ENCODE results near the gene SLC10A7. TPM values are rescaled to one million over a fixed set of nuclear protein-coding genes. Genes with fewer than 3 reads are reported as not detected.

Gene SLC10A7
- total and polyA plus RNA-seq, 2 of the 13 experiments (the other 11 are each of a cell fraction or from before 2014, with no cell fraction given) = 18.5 to 18.8 TPM

- TF ChIP-seq JUND (CRISPR knock-in tag; IDR thresholded peaks at IDR 0.05) (no peak), SALL2 (CRISPR knock-in tag; IDR thresholded peaks at IDR 0.05) (no peak), ZNF432 (CRISPR knock-in tag; IDR thresholded peaks at IDR 0.05; ENCODE audit: borderline replicate concordance) (no peak)
Measured at GRCh38 chr4:146428298-146428697, 93.4 kb downstream of the SLC10A7 start (continued).

GRCh38 chr4:146417822-146418221 is 103.9 kb downstream of the SLC10A7 start:
- DNase-seq (ENCODE audit: low spot score) = no peak
- WGBS (ENCODE audit: low lambda C conversion rate) = 89% methylated on average over 2 of the region's 2 CpGs
- POLR2A ChIA-PET = no interaction called here
- no peaks in the 10 kb centered on the region for H3K79me2 ChIP-seq (ENCODE audit: insufficient read depth, low read length)
- no peak overlapping the region for H3K27ac ChIP-seq (ENCODE audit: extremely low read length, insufficient read depth, low read length)
- no peak for ATAC-seq
- FAIRE-seq = no peak
- no peaks in the 10 kb centered on the region for H3K36me3 ChIP-seq (replicated peaks in 1 of 2; ENCODE audit: control insufficient read depth in 1 of 2, insufficient read depth in 2 of 2, low read length in 2 of 2)
- H3K9me3 ChIP-seq (ENCODE audit: low read length) = no peaks in the 10 kb centered on the region
- in situ Hi-C loops (cut with HindIII; ENCODE audit: extremely low pct_ligation_motif_present, low pct_unique_long_range_greater_than_20kb) = no loop called here
- no peak overlapping the region for H2AFZ ChIP-seq (ENCODE audit: low read length)
- H3K27me3 ChIP-seq (ENCODE audit: control insufficient read depth in 1 of 2, insufficient read depth in 2 of 2, low read length in 2 of 2) = no peaks in the 10 kb centered on the region
- no peak overlapping the region for H3K4me2 ChIP-seq (ENCODE audit: low read depth, low read length)
- H4K20me1 ChIP-seq (ENCODE audit: insufficient read depth, low read length) = no peaks in the 10 kb centered on the region
- H3K9ac ChIP-seq (ENCODE audit: insufficient read depth, low read depth, low read length) = no peak overlapping the region
- H3K4me1 ChIP-seq (ENCODE audit: insufficient read depth, low read length) = no peaks in the 10 kb centered on the region
- CTCF ChIA-PET (ENCODE audit: low intra/inter-chr PET ratio, low total read pairs) = no interaction called here
- TF ChIP-seq IKZF4 (CRISPR knock-in tag; IDR thresholded peaks at IDR 0.05; ENCODE audit: borderline replicate concordance, low read depth, not compliant biosample characterization) (no peak), CREB1 (IDR thresholded peaks at IDR 0.05) (peak; percentile 83), CREB1 (CRISPR knock-in tag; IDR thresholded peaks at IDR 0.05) (no peak)
- intact Hi-C loops (cut with micrococcal nuclease; ENCODE audit: unreplicated experiment) = no loop called here
- no peak overlapping the region for H3K4me3 ChIP-seq (replicated peaks in 1 of 3; ENCODE audit: insufficient read depth in 1 of 3, low read depth in 2 of 3, low read length in 3 of 3)
- no TSS peak for BruUV-seq (replicated peaks)

GRCh38 chr4:146415829-146416228 is 105.9 kb downstream of the SLC10A7 start:
- ATAC-seq (no peak), FAIRE-seq (no peak), DNase-seq (ENCODE audit: low spot score) (no peak)
- Histone ChIP-seq H3K4me2 (ENCODE audit: low read depth, low read length) (no peak overlapping the region), H4K20me1 (ENCODE audit: insufficient read depth, low read length) (no peaks in the 10 kb centered on the region), H3K4me1 (ENCODE audit: insufficient read depth, low read length) (no peaks in the 10 kb centered on the region), H3K27ac (ENCODE audit: extremely low read length, insufficient read depth, low read length) (no peak overlapping the region), H3K27me3 (ENCODE audit: control insufficient read depth in 1 of 2, insufficient read depth in 2 of 2, low read length in 2 of 2) (no peaks in the 10 kb centered on the region), H3K9me3 (ENCODE audit: low read length) (no peaks in the 10 kb centered on the region), H3K4me3 (replicated peaks in 1 of 3; ENCODE audit: insufficient read depth in 1 of 3, low read depth in 2 of 3, low read length in 3 of 3) (no peak overlapping the region), H3K36me3 (replicated peaks in 1 of 2; ENCODE audit: control insufficient read depth in 1 of 2, insufficient read depth in 2 of 2, low read length in 2 of 2) (no peaks in the 10 kb centered on the region), H3K79me2 (ENCODE audit: insufficient read depth, low read length) (no peaks in the 10 kb centered on the region), H2AFZ (ENCODE audit: low read length) (no peak overlapping the region), H3K9ac (ENCODE audit: insufficient read depth, low read depth, low read length) (no peak overlapping the region)
- in situ Hi-C loops (cut with HindIII; ENCODE audit: extremely low pct_ligation_motif_present, low pct_unique_long_range_greater_than_20kb) = no loop called here
- TF ChIP-seq ZNF674 (CRISPR knock-in tag; IDR thresholded peaks at IDR 0.05; ENCODE audit: low read depth) (no peak), ZSCAN9 (CRISPR knock-in tag; IDR thresholded peaks at IDR 0.05; ENCODE audit: borderline replicate concordance) (no peak)
- intact Hi-C loops (cut with micrococcal nuclease; ENCODE audit: unreplicated experiment) = no loop called here
- POLR2A ChIA-PET = no interaction called here
- CTCF ChIA-PET (ENCODE audit: low intra/inter-chr PET ratio, low total read pairs) = no interaction called here
- no TSS peak for BruUV-seq (replicated peaks)
- 100% methylated on average over 1 of the region's 1 CpG for WGBS (ENCODE audit: low lambda C conversion rate)

All from HepG2 (cell line).